GM21390 (cell line): ENCODE results near the gene ASTN2.

Experiments
- ATAC-seq: cut with Tn5 transposase; IDR thresholded peaks from one replicate; pipeline ENCODE4 v1.9.1; 2021; ENCODE audit not compliant: unreplicated experiment

ASTN2 gene

GRCh38 chr9:116451500-116452115 is 963.2 kb downstream of the ASTN2 start:
- ATAC-seq: no peak

GRCh38 chr9:116450378-116451139 is 964.3 kb downstream of the ASTN2 start:
- ATAC-seq: peak; percentile 96

GRCh38 chr9:116449949-116450348 is 964.9 kb downstream of the ASTN2 start:
- ATAC-seq: no peak

- no peak for ATAC-seq
Observed at GRCh38 chr9:116448431-116448830, 966.4 kb downstream of the ASTN2 start.

GRCh38 chr9:116447934-116448333 is 966.9 kb downstream of the ASTN2 start:
- no peak for ATAC-seq

- no peak for ATAC-seq
Observed at GRCh38 chr9:116442528-116442927, 972.3 kb downstream of the ASTN2 start.

GRCh38 chr9:116437411-116438370 is 977.2 kb downstream of the ASTN2 start:
- no peak for ATAC-seq

- ATAC-seq: no peak
Observed at GRCh38 chr9:116436121-116436520, 978.7 kb downstream of the ASTN2 start.

GRCh38 chr9:116435706-116436105 is 979.2 kb downstream of the ASTN2 start:
- ATAC-seq: no peak

GRCh38 chr9:116434314-116434713 is 980.5 kb downstream of the ASTN2 start:
- no peak for ATAC-seq

- ATAC-seq: no peak
Observed at GRCh38 chr9:116432051-116432450, 982.8 kb downstream of the ASTN2 start.

GRCh38 chr9:116430849-116431248 is 984.0 kb downstream of the ASTN2 start:
- ATAC-seq: no peak

GRCh38 chr9:116425244-116425643 is 989.6 kb downstream of the ASTN2 start:
- no peak for ATAC-seq

- ATAC-seq: no peak
Observed at GRCh38 chr9:116423149-116423548, 991.7 kb downstream of the ASTN2 start.

GRCh38 chr9:116422119-116422979 is 992.5 kb downstream of the ASTN2 start:
- no peak for ATAC-seq

GRCh38 chr9:116420993-116421538 is 993.8 kb downstream of the ASTN2 start:
- ATAC-seq: no peak

GRCh38 chr9:116419181-116419580 is 995.7 kb downstream of the ASTN2 start:
- no peak for ATAC-seq

GRCh38 chr9:116417464-116417863 is 997.4 kb downstream of the ASTN2 start:
- no peak for ATAC-seq

- no peak for ATAC-seq
Observed at GRCh38 chr9:116416421-116416820, 998.4 kb downstream of the ASTN2 start.

- ATAC-seq: no peak
Observed at GRCh38 chr9:116414374-116414773, 1000.5 kb downstream of the ASTN2 start.
